SK-N-SH treated with all-trans-retinoic acid at 6 μM for 48 hours (cell line): ENCODE measurements around the gene NCOA5.

Source experiments
- ATAC-seq: fragments of 200-7000 bp; cut with Tn5 transposase; 3 replicates; pipeline ENCODE4 v1.9.1; 2020; ENCODE audit warnings: mild to moderate bottlenecking, moderate library complexity
- ARNTL ChIP-seq: fragments of 450-650 bp; formaldehyde crosslinking; IDR thresholded peaks from 2 replicates; pipeline ENCODE4 v1.5.0; 2020; ENCODE audit warnings: low read depth, mild to moderate bottlenecking, moderate library complexity, borderline replicate concordance
- BACH2 ChIP-seq: fragments of 250-450 bp; sonication (Bioruptor Pico); IDR thresholded peaks from 2 replicates; pipeline ENCODE4 v1.9.0; 2021; ENCODE audit warnings: mild to moderate bottlenecking, borderline replicate concordance
- CREB5 ChIP-seq: fragments of 250-450 bp; sonication (Bioruptor Pico); IDR thresholded peaks from 2 replicates; pipeline ENCODE4 v1.5.1; 2020; ENCODE audit warnings: low read depth, mild to moderate bottlenecking, moderate library complexity
- ESRRG ChIP-seq: fragments of 250-450 bp; sonication (Bioruptor Pico); IDR thresholded peaks from 2 replicates; pipeline ENCODE4 v1.6.1; 2021; ENCODE audit warnings: mild to moderate bottlenecking
- GLIS3 ChIP-seq: fragments of 250-450 bp; sonication (Bioruptor Pico); IDR thresholded peaks from 2 replicates; pipeline ENCODE4 v1.5.0; 2020; ENCODE audit warnings: mild to moderate bottlenecking, moderate library complexity
- ISL1 ChIP-seq: fragments of 250-450 bp; sonication (Bioruptor Pico); IDR thresholded peaks from 2 replicates; pipeline ENCODE4 v2.1.2; 2022; ENCODE audit warnings: mild to moderate bottlenecking, moderate library complexity
- OSR1 ChIP-seq: fragments of 250-450 bp; sonication (Bioruptor Pico); IDR thresholded peaks from 2 replicates; pipeline ENCODE4 v1.8.0; 2022; ENCODE audit warnings: moderate library complexity, mild to moderate bottlenecking, inconsistent platforms
- PATZ1 ChIP-seq: fragments of 250-450 bp; sonication (Bioruptor Pico); IDR thresholded peaks from 2 replicates; pipeline ENCODE4 v1.8.0; 2020; ENCODE audit warnings: mild to moderate bottlenecking, moderate library complexity, borderline replicate concordance
- PPARA ChIP-seq: fragments of 250-450 bp; sonication (Bioruptor Pico); IDR thresholded peaks from 2 replicates; pipeline ENCODE4 v1.5.0; 2020; ENCODE audit warnings: mild to moderate bottlenecking, borderline replicate concordance
- TCF4 ChIP-seq: fragments of 250-450 bp; sonication (Bioruptor Pico); IDR thresholded peaks from 2 replicates; pipeline ENCODE4 v1.8.0; 2021; ENCODE audit warnings: mild to moderate bottlenecking, moderate library complexity, borderline replicate concordance
- TOX ChIP-seq: fragments of 250-450 bp; sonication (Bioruptor Pico); IDR thresholded peaks from 2 replicates; pipeline ENCODE4 v1.8.0; 2021; ENCODE audit warnings: mild to moderate bottlenecking, moderate library complexity, borderline replicate concordance
- TSHZ2 ChIP-seq: fragments of 250-450 bp; sonication (Bioruptor Pico); IDR thresholded peaks from 2 replicates; pipeline ENCODE4 v1.5.0; 2020; ENCODE audit warnings: mild to moderate bottlenecking, moderate library complexity
- ZC3H10 ChIP-seq: fragments of 250-450 bp; sonication (Bioruptor Pico); IDR thresholded peaks from 2 replicates; pipeline ENCODE4 v1.5.1; 2021; ENCODE audit warnings: mild to moderate bottlenecking, moderate library complexity
- ZNF565 ChIP-seq: fragments of 450-650 bp; formaldehyde crosslinking; conservative IDR thresholded peaks from 2 replicates; pipeline ENCODE4 v1.5.0; 2020; ENCODE audit warnings: low read depth, mild to moderate bottlenecking, moderate library complexity
- ZNF70 ChIP-seq: fragments of 450-650 bp; formaldehyde crosslinking; IDR thresholded peaks from 2 replicates; pipeline ENCODE4 v1.5.0; 2020; ENCODE audit warnings: mild to moderate bottlenecking, moderate library complexity
- ZNF8 ChIP-seq: fragments of 450-650 bp; formaldehyde crosslinking; IDR thresholded peaks from 2 replicates; pipeline ENCODE4 v1.5.0; 2020; ENCODE audit warnings: mild to moderate bottlenecking, moderate library complexity
- TF ChIP-seq, protein P1 (sequence below): fragments of 250-450 bp; sonication (Bioruptor Pico); IDR thresholded peaks from 2 replicates; pipeline ENCODE4 v1.8.0; 2021; ENCODE audit warnings: low read depth, mild to moderate bottlenecking, moderate library complexity, borderline replicate concordance

NCOA5 gene

GRCh38 chr20:46088409-46089166, 1.2 kb downstream of the NCOA5 start:
- TF ChIP-seq OSR1 = no peak
- no peak for TF ChIP-seq ZNF8 (CRISPR knock-in tag)
- TF ChIP-seq ARNTL (CRISPR knock-in tag) = no peak
- no peak; the same call in 1 of the 3 replicates for ATAC-seq

DNA sequence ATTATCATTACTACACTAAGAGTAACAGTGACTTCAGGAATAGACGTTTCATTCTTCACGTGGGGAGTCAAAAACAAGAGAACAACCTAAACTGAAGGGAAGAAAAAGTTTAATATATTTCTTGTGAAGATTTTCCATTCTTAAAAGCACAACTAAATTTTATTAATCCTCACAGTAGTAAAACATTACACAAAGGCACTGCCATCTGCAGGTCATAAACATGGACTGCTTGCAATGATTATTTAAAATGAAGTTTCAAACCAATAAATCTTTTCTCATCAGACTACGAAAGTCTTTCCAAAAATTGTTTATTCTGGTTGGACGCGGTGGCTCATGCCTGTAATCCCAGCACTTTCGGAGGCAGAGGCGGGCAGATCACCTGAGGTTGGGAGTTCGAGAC, 2.6 kb downstream of the NCOA5 start:
- ATAC-seq = no peak
- no peak for TF ChIP-seq PATZ1 (CRISPR knock-in tag)
- no peak for TF ChIP-seq ZC3H10 (CRISPR knock-in tag)

DNA sequence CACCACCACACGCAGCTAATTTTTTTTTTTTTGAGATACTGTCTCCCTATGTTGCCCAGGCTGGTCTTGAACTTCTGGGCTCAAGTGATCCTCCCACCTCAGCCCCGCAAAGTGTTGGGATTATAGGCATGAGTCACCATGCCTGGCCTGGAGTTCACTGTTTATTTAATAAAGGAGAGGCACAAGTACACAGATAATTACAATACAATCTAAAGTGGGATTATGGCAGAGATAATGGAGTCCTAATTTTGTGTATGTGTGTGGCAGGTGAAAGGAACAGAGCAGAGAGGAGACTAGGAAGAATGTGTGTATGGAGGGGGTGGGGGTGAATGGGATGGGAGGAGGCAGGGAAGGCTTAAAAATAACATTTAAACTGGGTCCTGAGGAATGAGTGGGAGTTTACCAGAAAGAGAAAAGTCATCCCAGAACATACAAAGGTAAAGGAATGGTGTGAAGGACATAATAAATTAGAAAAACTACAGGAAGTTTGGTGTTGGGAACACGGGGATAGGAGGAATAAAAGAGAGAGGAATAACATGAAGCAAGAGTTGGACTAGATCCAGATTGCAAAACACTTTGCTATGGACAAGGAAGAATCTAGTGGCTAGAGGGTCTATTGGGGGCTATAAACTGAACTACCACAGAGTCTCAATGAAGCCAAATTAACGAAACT, 4.4 kb downstream of the NCOA5 start:
- no peak for ATAC-seq
- TF ChIP-seq ZNF70 (CRISPR knock-in tag) (no peak), TCF4 (CRISPR knock-in tag) (no peak), ZNF565 (CRISPR knock-in tag) (no peak), PPARA (CRISPR knock-in tag) (no peak), ESRRG (CRISPR knock-in tag) (no peak), TSHZ2 (CRISPR knock-in tag) (no peak), GLIS3 (CRISPR knock-in tag) (no peak), TOX (CRISPR knock-in tag) (no peak), OSR1 (no peak)
- TF ChIP-seq, protein P1, sequence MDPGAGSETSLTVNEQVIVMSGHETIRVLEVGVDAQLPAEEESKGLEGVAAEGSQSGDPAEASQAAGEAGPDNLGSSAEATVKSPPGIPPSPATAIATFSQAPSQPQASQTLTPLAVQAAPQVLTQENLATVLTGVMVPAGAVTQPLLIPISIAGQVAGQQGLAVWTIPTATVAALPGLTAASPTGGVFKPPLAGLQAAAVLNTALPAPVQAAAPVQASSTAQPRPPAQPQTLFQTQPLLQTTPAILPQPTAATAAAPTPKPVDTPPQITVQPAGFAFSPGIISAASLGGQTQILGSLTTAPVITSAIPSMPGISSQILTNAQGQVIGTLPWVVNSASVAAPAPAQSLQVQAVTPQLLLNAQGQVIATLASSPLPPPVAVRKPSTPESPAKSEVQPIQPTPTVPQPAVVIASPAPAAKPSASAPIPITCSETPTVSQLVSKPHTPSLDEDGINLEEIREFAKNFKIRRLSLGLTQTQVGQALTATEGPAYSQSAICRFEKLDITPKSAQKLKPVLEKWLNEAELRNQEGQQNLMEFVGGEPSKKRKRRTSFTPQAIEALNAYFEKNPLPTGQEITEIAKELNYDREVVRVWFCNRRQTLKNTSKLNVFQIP (CRISPR knock-in tag) = no peak

GRCh38 chr20:46084805-46085178, 5.0 kb downstream of the NCOA5 start:
- no peak for ATAC-seq
- TF ChIP-seq ZNF8 (CRISPR knock-in tag) (no peak), ZNF70 (CRISPR knock-in tag) (no peak), ZNF565 (CRISPR knock-in tag) (no peak), TCF4 (CRISPR knock-in tag) (no peak), BACH2 (CRISPR knock-in tag) (no peak), ZC3H10 (CRISPR knock-in tag) (no peak), TOX (CRISPR knock-in tag) (no peak), ARNTL (CRISPR knock-in tag) (no peak), TSHZ2 (CRISPR knock-in tag) (no peak), ISL1 (no peak), GLIS3 (CRISPR knock-in tag) (no peak), CREB5 (CRISPR knock-in tag) (no peak), PATZ1 (CRISPR knock-in tag) (no peak)
